ENCODE measurements around the gene NCEH1. TPM values are rescaled to one million over a fixed set of nuclear protein-coding genes. Genes with fewer than 3 reads are reported as not detected.
"Not testable (repeated sequence)": the region's sequence is repeated elsewhere in the genome, so short reads cannot be mapped to it uniquely, and the experiment has no call there.

The NCEH1 gene
- total RNA-seq, 1 donor from 2014 or later = 1.6 TPM

GRCh38 chr3:172735014-172735413 is 24.1 kb upstream of the NCEH1 start:
- H3K27ac Mint-ChIP-seq = no peak overlapping the region
- no peaks in the 10 kb centered on the region for H3K27me3 Mint-ChIP-seq (ENCODE audit: low read depth)
- no peak overlapping the region for H3K4me3 Mint-ChIP-seq
- H3K36me3 Mint-ChIP-seq = no peaks in the 10 kb centered on the region
- no peak for DNase-seq (ENCODE audit: low spot score in 2 of 2, unreplicated experiment in 2 of 2)
- H3K9me3 Mint-ChIP-seq = peaks cover 4% of the 10 kb centered on the region
- peaks cover 4% of the 10 kb centered on the region for H3K4me1 Mint-ChIP-seq
- TF ChIP-seq, protein P1, sequence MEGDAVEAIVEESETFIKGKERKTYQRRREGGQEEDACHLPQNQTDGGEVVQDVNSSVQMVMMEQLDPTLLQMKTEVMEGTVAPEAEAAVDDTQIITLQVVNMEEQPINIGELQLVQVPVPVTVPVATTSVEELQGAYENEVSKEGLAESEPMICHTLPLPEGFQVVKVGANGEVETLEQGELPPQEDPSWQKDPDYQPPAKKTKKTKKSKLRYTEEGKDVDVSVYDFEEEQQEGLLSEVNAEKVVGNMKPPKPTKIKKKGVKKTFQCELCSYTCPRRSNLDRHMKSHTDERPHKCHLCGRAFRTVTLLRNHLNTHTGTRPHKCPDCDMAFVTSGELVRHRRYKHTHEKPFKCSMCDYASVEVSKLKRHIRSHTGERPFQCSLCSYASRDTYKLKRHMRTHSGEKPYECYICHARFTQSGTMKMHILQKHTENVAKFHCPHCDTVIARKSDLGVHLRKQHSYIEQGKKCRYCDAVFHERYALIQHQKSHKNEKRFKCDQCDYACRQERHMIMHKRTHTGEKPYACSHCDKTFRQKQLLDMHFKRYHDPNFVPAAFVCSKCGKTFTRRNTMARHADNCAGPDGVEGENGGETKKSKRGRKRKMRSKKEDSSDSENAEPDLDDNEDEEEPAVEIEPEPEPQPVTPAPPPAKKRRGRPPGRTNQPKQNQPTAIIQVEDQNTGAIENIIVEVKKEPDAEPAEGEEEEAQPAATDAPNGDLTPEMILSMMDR (IDR thresholded peaks at IDR 0.05; ENCODE audit: unreplicated experiment) = no peak

DNA sequence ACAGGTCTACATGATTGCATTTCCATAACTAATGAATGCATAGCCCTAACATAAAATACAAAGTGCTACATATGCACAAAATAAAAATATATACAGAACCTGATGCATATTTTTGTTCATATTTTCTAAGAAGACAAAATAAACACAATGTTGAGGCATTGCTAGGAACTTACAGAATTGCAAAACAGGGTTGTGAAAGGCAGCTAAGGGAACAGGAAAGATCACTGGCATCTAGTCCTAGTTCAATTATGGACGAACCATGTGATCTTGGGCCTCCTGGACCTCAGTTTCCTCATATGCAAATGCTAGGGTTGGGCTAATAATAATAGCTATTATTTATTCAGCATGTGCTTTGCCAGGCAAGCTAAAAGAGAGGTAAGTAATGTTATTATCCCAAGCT is 15.5 kb upstream of the NCEH1 start:
- TF ChIP-seq, protein P1 (IDR thresholded peaks at IDR 0.05; ENCODE audit: unreplicated experiment) = no peak
- H3K4me3 Mint-ChIP-seq = no peak overlapping the region

DNA sequence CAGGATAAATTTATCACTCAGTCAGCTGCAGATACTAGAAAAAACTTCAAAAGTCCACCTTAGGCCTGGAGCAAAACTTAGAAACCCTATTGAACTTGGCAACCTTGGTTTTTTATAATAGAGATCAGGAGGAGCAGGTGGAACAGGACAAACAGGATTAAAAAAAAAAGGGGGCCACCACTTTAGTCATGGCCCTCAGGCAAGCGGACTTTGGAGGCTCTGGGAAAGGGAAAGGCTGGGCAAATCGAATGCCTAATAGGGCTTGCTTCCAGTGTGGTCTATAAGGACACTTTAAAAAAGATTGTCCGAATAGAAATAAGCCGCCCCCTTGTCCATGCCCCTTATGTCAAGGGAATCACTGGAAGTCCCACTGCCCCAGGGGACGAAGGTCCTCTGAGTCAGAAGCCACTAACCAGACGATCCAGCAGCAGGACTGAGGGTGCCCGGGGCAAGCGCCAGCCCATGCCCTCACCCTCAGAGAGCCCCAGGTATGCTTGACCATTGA is 11.7 kb upstream of the NCEH1 start:
- H3K4me1 Mint-ChIP-seq; H3K36me3 Mint-ChIP-seq; H3K27me3 Mint-ChIP-seq (ENCODE audit: low read depth); DNase-seq (ENCODE audit: low spot score in 2 of 2, unreplicated experiment in 2 of 2); H3K27ac Mint-ChIP-seq; H3K4me3 Mint-ChIP-seq: not testable (repeated sequence)
- H3K9me3 Mint-ChIP-seq = peaks cover 31% of the 10 kb centered on the region

More for the DNA sequence above, 15.5 kb upstream of the NCEH1 start:
- Mint-ChIP-seq H3K27ac (no peak overlapping the region), H3K4me1 (no peaks in the 10 kb centered on the region), H3K9me3 (peaks cover 13% of the 10 kb centered on the region), H3K27me3 (ENCODE audit: low read depth) (no peaks in the 10 kb centered on the region), H3K36me3 (no peaks in the 10 kb centered on the region)
- no peak for DNase-seq (ENCODE audit: low spot score in 2 of 2, unreplicated experiment in 2 of 2)

DNA sequence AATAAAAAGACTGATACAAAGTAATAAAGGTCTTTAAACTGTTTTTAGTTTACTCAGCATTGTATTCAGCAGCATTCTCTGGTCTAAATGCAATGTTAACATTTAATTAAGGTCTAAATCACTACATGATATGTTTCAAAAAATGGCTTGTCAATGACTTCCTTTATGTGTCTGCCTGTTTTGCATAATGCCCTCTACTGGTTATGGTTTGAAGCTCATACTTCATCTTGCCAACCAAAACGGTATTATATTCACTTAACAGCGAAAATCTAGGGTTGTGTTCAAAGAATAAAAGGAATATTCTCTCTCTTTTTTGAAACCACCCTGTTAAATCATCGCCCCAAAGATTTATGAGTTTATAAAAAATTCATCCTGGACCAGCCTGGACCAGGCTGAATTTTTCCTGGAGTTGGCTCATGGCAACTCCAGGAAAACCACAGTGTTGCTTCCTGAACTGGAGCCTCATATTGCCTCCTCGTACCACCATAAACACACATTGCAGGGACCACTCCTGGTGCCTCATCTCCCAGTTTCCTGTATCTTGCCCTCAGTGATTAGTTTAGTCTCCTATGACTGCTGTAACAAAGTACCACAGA is 6.7 kb upstream of the NCEH1 start:
- peaks cover 4% of the 10 kb centered on the region for H3K27me3 Mint-ChIP-seq (ENCODE audit: low read depth)
- H3K9me3 Mint-ChIP-seq = peaks cover 18% of the 10 kb centered on the region
- DNase-seq (ENCODE audit: low spot score in 2 of 2, unreplicated experiment in 2 of 2) = no peak
- TF ChIP-seq, protein P1 (IDR thresholded peaks at IDR 0.05; ENCODE audit: unreplicated experiment) = no peak
- no peak overlapping the region for H3K27ac Mint-ChIP-seq
- no peaks in the 10 kb centered on the region for H3K4me1 Mint-ChIP-seq
- no peak overlapping the region for H3K4me3 Mint-ChIP-seq
- H3K36me3 Mint-ChIP-seq = peaks cover 9% of the 10 kb centered on the region

DNA sequence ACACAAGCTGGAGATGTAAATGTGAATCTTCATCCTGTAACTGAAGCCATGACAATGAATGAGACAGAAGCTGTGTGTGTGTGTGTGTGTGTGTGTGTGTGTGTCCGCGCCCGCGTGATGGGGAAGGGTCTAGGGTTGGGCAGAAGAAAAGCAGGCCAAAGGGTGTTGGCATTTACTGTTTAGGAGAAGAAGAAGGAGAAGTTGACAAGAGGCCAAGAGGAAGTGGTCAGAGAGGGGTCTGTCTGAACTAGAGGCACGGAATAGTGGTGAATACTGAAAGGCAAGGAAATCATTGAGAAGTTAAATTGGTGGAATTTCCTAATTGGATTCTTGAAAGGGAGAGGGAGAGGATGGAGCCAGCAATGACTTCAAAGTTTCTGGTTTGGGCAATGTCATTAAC is 5.6 kb upstream of the NCEH1 start:
- no peak overlapping the region for H3K27ac Mint-ChIP-seq
- no peak for DNase-seq (ENCODE audit: low spot score in 2 of 2, unreplicated experiment in 2 of 2)
- H3K9me3 Mint-ChIP-seq = peaks cover 18% of the 10 kb centered on the region
- no peak overlapping the region for H3K4me3 Mint-ChIP-seq
- TF ChIP-seq, protein P1 (IDR thresholded peaks at IDR 0.05; ENCODE audit: unreplicated experiment) = no peak
- peaks cover 9% of the 10 kb centered on the region for H3K36me3 Mint-ChIP-seq
- no peaks in the 10 kb centered on the region for H3K4me1 Mint-ChIP-seq
- H3K27me3 Mint-ChIP-seq (ENCODE audit: low read depth) = peaks cover 4% of the 10 kb centered on the region

GRCh38 chr3:172713316-172713715 is 2.4 kb upstream of the NCEH1 start:
- H3K4me1 Mint-ChIP-seq = peaks cover 17% of the 10 kb centered on the region
- no peaks in the 10 kb centered on the region for H3K9me3 Mint-ChIP-seq
- no peak for DNase-seq (ENCODE audit: low spot score in 2 of 2, unreplicated experiment in 2 of 2)
- no peaks in the 10 kb centered on the region for H3K36me3 Mint-ChIP-seq
- no peak overlapping the region for H3K4me3 Mint-ChIP-seq
- TF ChIP-seq, protein P1 (IDR thresholded peaks at IDR 0.05; ENCODE audit: unreplicated experiment) = no peak
- H3K27ac Mint-ChIP-seq = no peak overlapping the region
- peaks cover 4% of the 10 kb centered on the region for H3K27me3 Mint-ChIP-seq (ENCODE audit: low read depth)
